H9 (cell line): ENCODE data around the gene TRIO. TPM values are rescaled to one million over a fixed set of nuclear protein-coding genes. Genes with fewer than 3 reads are reported as not detected.

Experiments used
- DNase-seq: peaks from one replicate; pipeline ENCODE4 v3.0.0-alpha.2; 2017
- H2AFZ ChIP-seq: one replicate; pipeline ENCODE4 v1.6.1; 2013; ENCODE audit warnings: mild to moderate bottlenecking, low read length, control low read depth, moderate library complexity
- H2AK5ac ChIP-seq: 2 replicates; pipeline ENCODE4 v1.6.1; 2013; ENCODE audit warnings: low read length, control low read depth, mixed read lengths; ENCODE audit not compliant: insufficient read length
- H2BK120ac ChIP-seq: one replicate; pipeline ENCODE4 v1.6.1; 2013; ENCODE audit warnings: low read depth, mild to moderate bottlenecking, low read length, control low read depth, inconsistent platforms; ENCODE audit not compliant: poor library complexity, severe bottlenecking
- H2BK12ac ChIP-seq: 2 replicates; pipeline ENCODE4 v1.6.1; 2013; ENCODE audit warnings: low read length, control low read depth, mixed read lengths, low read depth; ENCODE audit not compliant: insufficient read length
- H2BK15ac ChIP-seq: 2 replicates; pipeline ENCODE4 v1.6.1; 2013; ENCODE audit warnings: low read depth, low read length, control low read depth
- H2BK20ac ChIP-seq: one replicate; pipeline ENCODE4 v1.6.1; 2013; ENCODE audit warnings: low read depth, mild to moderate bottlenecking, low read length, control low read depth, inconsistent platforms; ENCODE audit not compliant: poor library complexity, severe bottlenecking
- H2BK5ac ChIP-seq: 2 replicates; pipeline ENCODE4 v1.6.1; 2013; ENCODE audit warnings: low read length, control low read depth, mixed read lengths; ENCODE audit not compliant: insufficient read length
- H3K14ac ChIP-seq: 2 replicates; pipeline ENCODE4 v1.6.1; 2013; ENCODE audit warnings: low read length, control low read depth; ENCODE audit not compliant: insufficient read depth
- H3K18ac ChIP-seq: 2 replicates; pipeline ENCODE4 v1.6.1; 2013; ENCODE audit warnings: low read depth, mild to moderate bottlenecking, mixed read lengths, low read length, control low read depth; ENCODE audit not compliant: insufficient read length
- H3K23ac ChIP-seq: 2 replicates; pipeline ENCODE4 v1.6.1; 2013; ENCODE audit warnings: low read length, control low read depth, mixed read lengths, low read depth; ENCODE audit not compliant: insufficient read length
- H3K23me2 ChIP-seq: 2 replicates; pipeline ENCODE4 v1.6.1; 2013; ENCODE audit warnings: low read depth, mild to moderate bottlenecking, mixed read lengths, low read length, control low read depth; ENCODE audit not compliant: insufficient read length, poor library complexity, severe bottlenecking
- H3K27ac ChIP-seq: 2 replicates; pipeline ENCODE4 v1.5.1; 2013; ENCODE audit warnings: low read length, control low read depth, mixed read lengths, low read depth; ENCODE audit not compliant: insufficient read length
- H3K27me3 ChIP-seq: 2 replicates; pipeline ENCODE4 v1.6.1; 2013; ENCODE audit warnings: low read length, control low read depth, inconsistent platforms; ENCODE audit not compliant: insufficient read depth
- H3K4ac ChIP-seq: 2 replicates; pipeline ENCODE4 v1.6.1; 2013; ENCODE audit warnings: low read depth, mild to moderate bottlenecking, control low read depth, inconsistent platforms, low read length, moderate library complexity
- H3K4me1 ChIP-seq: 2 replicates; pipeline ENCODE4 v1.6.1; 2013; ENCODE audit warnings: low read length, control low read depth, inconsistent platforms; ENCODE audit not compliant: insufficient read depth
- H3K4me2 ChIP-seq: 2 replicates; pipeline ENCODE4 v1.6.1; 2013; ENCODE audit warnings: low read length, control low read depth, mixed read lengths; ENCODE audit not compliant: insufficient read length, insufficient read depth
- H3K56ac ChIP-seq: 2 replicates; pipeline ENCODE4 v1.6.1; 2013; ENCODE audit warnings: low read depth, mild to moderate bottlenecking, mixed read lengths, low read length, control low read depth; ENCODE audit not compliant: insufficient read length
- H3K79me1 ChIP-seq: 2 replicates; pipeline ENCODE4 v1.6.1; 2013; ENCODE audit warnings: low read depth, mild to moderate bottlenecking, moderate library complexity, low read length, control low read depth, inconsistent platforms; ENCODE audit not compliant: insufficient read depth, poor library complexity, severe bottlenecking
- H3K79me2 ChIP-seq: 2 replicates; pipeline ENCODE4 v1.6.1; 2013; ENCODE audit warnings: low read length, control low read depth, inconsistent platforms; ENCODE audit not compliant: insufficient read depth
- H3K9ac ChIP-seq: 2 replicates; pipeline ENCODE4 v1.6.1; 2013; ENCODE audit warnings: low read length, control low read depth, mixed read lengths; ENCODE audit not compliant: insufficient read length; ENCODE audit errors: extremely low read depth
- H3K9me3 ChIP-seq: one replicate; pipeline ENCODE4 v1.6.1; 2013; ENCODE audit warnings: low read depth, low read length, inconsistent platforms; ENCODE audit not compliant: control insufficient read depth
- H3T11ph ChIP-seq: one replicate; pipeline ENCODE4 v1.6.1; 2013; ENCODE audit warnings: mild to moderate bottlenecking, low read length, control low read depth, inconsistent platforms
- H4K20me1 ChIP-seq: one replicate; pipeline ENCODE4 v1.6.1; 2013; ENCODE audit not compliant: control insufficient read depth, insufficient read length, insufficient read depth
- H4K5ac ChIP-seq: 2 replicates; pipeline ENCODE4 v1.6.1; 2013; ENCODE audit warnings: low read depth, mild to moderate bottlenecking, mixed read lengths, low read length, control low read depth; ENCODE audit not compliant: insufficient read length
- H4K8ac ChIP-seq: replicated peaks from 2 replicates; pipeline ENCODE4 v1.6.1; 2013; ENCODE audit warnings: low read length, control low read depth, mixed read lengths, low read depth; ENCODE audit not compliant: insufficient read length
- H4K91ac ChIP-seq: 2 replicates; pipeline ENCODE4 v1.6.1; 2013; ENCODE audit warnings: low read depth, mild to moderate bottlenecking, moderate library complexity, mixed read lengths, low read length, control low read depth; ENCODE audit not compliant: insufficient read length
- H3K27ac Mint-ChIP-seq, 3 experiments: 2 replicates in 2 of 3; 3 replicates in 1 of 3; pipeline ENCODE4 v1.8.0; 2020 to 2021; ENCODE audit warnings: mixed read lengths in 3 of 3, mild to moderate bottlenecking in 1 of 3, moderate library complexity in 1 of 3
- H3K27me3 Mint-ChIP-seq: 2 replicates; pipeline ENCODE4 v1.8.0; 2021; ENCODE audit warnings: low read depth, mild to moderate bottlenecking, moderate library complexity, mixed read lengths
- H3K36me3 Mint-ChIP-seq, 3 experiments: 2 replicates in 2 of 3; 3 replicates in 1 of 3; pipeline ENCODE4 v1.8.0; 2020 to 2021; ENCODE audit warnings: low read depth in 3 of 3, mixed read lengths in 3 of 3; ENCODE audit not compliant: insufficient read depth in 1 of 3
- H3K4me1 Mint-ChIP-seq, 2 experiments: 2 replicates each; pipeline ENCODE4 v1.8.0; 2020; ENCODE audit warnings: mixed read lengths in 2 of 2
- H3K4me3 Mint-ChIP-seq, 2 experiments: 2 replicates in 1 of 2; 3 replicates in 1 of 2; pipeline ENCODE4 v1.8.0; 2020 to 2021; ENCODE audit warnings: mild to moderate bottlenecking in 2 of 2, mixed read lengths in 2 of 2, moderate library complexity in 1 of 2
- H3K9me3 Mint-ChIP-seq, 2 experiments: 2 replicates in 1 of 2; 3 replicates in 1 of 2; pipeline ENCODE4 v1.8.0; 2020; ENCODE audit warnings: mild to moderate bottlenecking in 2 of 2, mixed read lengths in 2 of 2, moderate library complexity in 1 of 2
- CTCF ChIP-seq: fragments of 200-600 bp; sonication (generic); conservative IDR thresholded peaks from 3 replicates; pipeline ENCODE4 v1.8.0; 2021; ENCODE audit warnings: antibody characterized with exemption, mild to moderate bottlenecking
- WGBS: extraction: QIAGEN DNeasy Blood & Tissue Kit; methylation state at CpG from one replicate; pipeline ENCODE4 v1.1.7; 2013; ENCODE audit warnings: missing lambda C conversion rate, low lambda C conversion rate, mixed read lengths; ENCODE audit not compliant: insufficient read length; ENCODE audit errors: extremely low coverage; 5-methylcytosine and 5-hydroxymethylcytosine counted together
- total RNA-seq: library from RNA; stranded (reverse); gene quantifications from 2 replicates; pipeline ENCODE4 v1.2.1, GENCODE V29; 2021

TRIO gene
- total RNA-seq, 1 experiment from 2014 or later: 87.8 TPM

- H3K9me3 ChIP-seq: no peaks in the 10 kb centered on the region
- Mint-ChIP-seq H3K4me1 (peaks cover 5 to 12% of the 10 kb centered on the region in 2 experiments; a peak in 3 of 4 replicates), H3K27ac (peak overlapping the region in 1 of 3 experiments; percentile 68; a peak in 1 of 7 replicates), H3K36me3 (peaks cover 34 to 70% (median 50%) of the 10 kb centered on the region in 3 experiments), H3K27me3 (no peaks in the 10 kb centered on the region; the same call in 1 of the 2 replicates), H3K4me3 (no peak overlapping the region), H3K9me3 (peaks cover 0 to 5% of the 10 kb centered on the region in 2 experiments; a peak in 1 of 5 replicates)
- no peak for DNase-seq
- H4K8ac ChIP-seq: no peak overlapping the region
- H2BK12ac ChIP-seq: no peak overlapping the region
- H4K91ac ChIP-seq: no peak overlapping the region
- H3K23ac ChIP-seq: no peak overlapping the region
- no peaks in the 10 kb centered on the region for H3K23me2 ChIP-seq
- H3T11ph ChIP-seq: no peak overlapping the region
- no peak overlapping the region for H2BK120ac ChIP-seq
- no peak overlapping the region for H3K4me2 ChIP-seq
- H3K27ac ChIP-seq: no peak overlapping the region
- H3K56ac ChIP-seq: no peak overlapping the region
- H2AFZ ChIP-seq: no peak overlapping the region
- 0 out of 2 replicates have a peak, but pooled peaks cover 3% of the 10 kb centered on the region for H3K4me1 ChIP-seq
- H2BK20ac ChIP-seq: no peak overlapping the region
- no peak overlapping the region for H2BK15ac ChIP-seq
- H3K79me2 ChIP-seq: no peaks in the 10 kb centered on the region
- no peaks in the 10 kb centered on the region for H3K27me3 ChIP-seq
- H2AK5ac ChIP-seq: no peak overlapping the region
- no peaks in the 10 kb centered on the region for H3K79me1 ChIP-seq
- H3K18ac ChIP-seq: no peak overlapping the region
- TF ChIP-seq CTCF: no peak
- no peaks in the 10 kb centered on the region for H4K20me1 ChIP-seq
- WGBS: no CpG with 5 or more reads among the region's 3 CpGs
- H4K5ac ChIP-seq: no peak overlapping the region
- H2BK5ac ChIP-seq: no peak overlapping the region
- H3K9ac ChIP-seq: no peak overlapping the region
- no peak overlapping the region; the same call in 1 of the 2 replicates for H3K14ac ChIP-seq
- H3K4ac ChIP-seq: no peak overlapping the region
Observed at GRCh38 chr5:14397717-14398116, 254.6 kb downstream of the TRIO start.
